GM23248 (cell line): ENCODE data around the gene VANGL1.

Experiments used
- EZH2 ChIP-seq: fragments of 200-600 bp; sonication (generic); IDR thresholded peaks from 2 replicates; pipeline ENCODE4 v1.6.1; 2018; ENCODE audit warnings: antibody characterized with exemption, mild to moderate bottlenecking; ENCODE audit not compliant: insufficient read depth, poor library complexity, severe bottlenecking
- EZH2phosphoT487 ChIP-seq: fragments of 200-600 bp; sonication (generic); IDR thresholded peaks from 2 replicates; pipeline ENCODE4 v1.6.1; 2018; ENCODE audit warnings: antibody characterized with exemption, moderate library complexity, mild to moderate bottlenecking, low read depth; ENCODE audit not compliant: insufficient read depth

- TF ChIP-seq EZH2phosphoT487 (no peak), EZH2 (no peak)
Observed at GRCh38 chr1:115729756-115730155, 88.0 kb downstream of the VANGL1 start.
